T-helper 2 cell treated with Interferon-gamma antibody and Interleukin-4, amounts not matched to agents 100 ng/mL and 5 ng/mL, for 36 hours (primary cell): Measurements from ENCODE around the gene MOBP. TPM values are rescaled to one million over a fixed set of nuclear protein-coding genes. Genes with fewer than 3 reads are reported as not detected.

ENCODE experiments used
- intact Hi-C: fragments of 100-400 bp; cut with micrococcal nuclease; formaldehyde crosslinking; loops from one replicate; pipeline ENCODE4 v1.15.1; 2023
- total RNA-seq: library from RNA; stranded (reverse); gene quantifications from 2 replicates; pipeline ENCODE4 v1.2.3, GENCODE V29; 2022

MOBP gene
- total RNA-seq, 1 donor from 2014 or later = 0.05 TPM

GRCh38 chr3:39494781-39495180 is 27.3 kb downstream of the MOBP start:
- intact Hi-C loops = loop anchor here (5.0 kb wide), 1 partner anchor 77 kb away; no protein-coding TSS in a partner anchor

- intact Hi-C loops = loop anchor here (1.0 to 5.0 kb wide), 2 partner anchors 49 to 80 kb away; no protein-coding TSS in a partner anchor
These were observed 30.3 kb downstream of the MOBP start for GRCh38 chr3:39497753-39498152.

- intact Hi-C loops = loop anchor here (5.0 kb wide), 1 partner anchor 82 kb away; no protein-coding TSS in a partner anchor
These were observed 32.3 kb downstream of the MOBP start for GRCh38 chr3:39499651-39500273.

GRCh38 chr3:39501059-39501458 is 33.6 kb downstream of the MOBP start:
- intact Hi-C loops = no loop called here

GRCh38 chr3:39501968-39502837 is 34.7 kb downstream of the MOBP start:
- intact Hi-C loops = no loop called here

GRCh38 chr3:39502838-39503145 is 35.3 kb downstream of the MOBP start:
- intact Hi-C loops = no loop called here

DNA sequence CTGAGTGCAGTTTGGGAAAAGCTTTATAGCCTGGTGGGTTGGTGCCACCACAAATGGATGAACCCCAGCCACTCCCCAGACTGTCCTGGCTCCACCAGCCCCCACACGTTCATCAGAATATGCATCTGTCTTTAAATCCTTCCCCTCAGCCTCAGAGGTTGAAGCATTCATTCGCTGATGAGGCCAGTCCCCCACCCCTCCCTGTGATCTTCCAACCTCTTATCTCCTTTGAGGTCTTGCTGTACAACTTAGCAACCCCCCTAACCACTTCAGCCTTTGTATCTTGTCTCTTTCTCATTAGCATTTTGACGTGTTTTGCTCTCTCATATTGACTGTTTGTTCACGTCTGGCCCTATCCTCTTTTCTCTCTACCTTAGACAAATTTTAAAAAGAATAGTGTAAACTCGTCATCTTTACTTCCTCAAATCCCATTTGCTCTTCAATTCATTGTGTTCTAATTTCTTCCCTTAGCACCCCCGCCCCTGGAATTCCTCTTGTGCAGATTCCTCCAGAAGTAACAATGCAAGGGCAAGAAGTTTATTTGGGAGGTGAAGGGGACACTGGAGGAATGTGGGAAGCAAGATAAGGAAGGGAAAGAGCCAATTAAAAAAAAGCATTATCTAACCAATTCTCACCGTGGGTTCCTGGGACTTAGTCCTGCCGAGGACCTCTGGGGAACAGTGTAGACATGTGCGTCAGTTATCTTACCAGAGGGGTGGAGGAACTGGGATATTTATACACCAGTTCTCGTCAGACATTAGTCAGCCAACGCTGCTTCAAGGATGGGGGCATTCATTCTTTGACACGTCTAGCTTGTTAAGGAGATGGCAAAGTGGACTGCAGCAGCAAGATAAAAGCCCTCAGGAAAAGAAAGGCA is 38.6 kb downstream of the MOBP start:
- intact Hi-C loops = no loop called here

DNA sequence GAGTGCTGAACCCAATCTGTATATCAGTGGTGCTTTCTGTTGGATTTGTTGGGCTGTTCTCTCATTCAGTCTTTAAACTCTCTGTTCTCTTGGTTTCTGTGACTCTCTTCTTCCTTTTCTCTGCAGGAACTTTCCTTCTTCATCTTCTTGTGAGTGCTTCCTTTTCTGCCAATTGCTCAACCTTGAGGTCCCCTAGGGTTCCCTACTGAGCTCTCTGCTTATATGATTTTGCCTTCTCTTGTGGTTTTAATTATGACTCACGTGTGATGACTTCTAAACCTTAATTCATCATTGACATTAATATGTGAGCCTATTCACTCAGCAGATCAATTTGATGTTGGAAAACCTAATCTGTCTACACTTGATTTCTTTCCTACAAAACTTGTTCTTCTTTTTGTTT is 39.4 kb downstream of the MOBP start:
- intact Hi-C loops = no loop called here

DNA sequence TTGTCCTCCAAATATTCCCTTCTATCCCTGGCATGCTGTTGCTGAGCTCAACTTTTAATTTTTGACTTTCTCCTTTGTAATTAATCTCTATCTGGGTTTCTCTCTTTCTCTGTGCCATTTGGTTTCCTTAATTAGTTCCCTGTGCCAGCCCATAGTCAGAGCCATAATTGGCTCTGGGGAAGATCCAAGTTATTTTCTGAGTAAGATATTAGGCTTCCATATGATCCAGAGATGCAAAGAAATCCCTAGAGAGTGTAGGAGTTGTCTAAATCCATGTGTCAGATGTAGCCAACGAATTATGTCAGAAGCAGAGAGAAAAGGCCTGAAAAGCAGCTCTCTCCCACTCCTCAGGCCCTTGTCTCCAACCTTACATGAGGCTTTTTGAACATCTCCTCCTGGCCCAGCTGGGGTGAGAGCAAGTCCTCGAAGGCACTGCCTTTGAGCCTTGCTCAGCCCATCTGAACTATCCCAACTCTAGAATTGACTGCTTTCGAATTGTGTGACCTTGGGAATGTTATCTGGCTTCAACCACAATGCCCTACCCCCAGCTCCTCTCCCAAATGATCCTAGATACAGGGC is 46.4 kb downstream of the MOBP start:
- intact Hi-C loops = no loop called here

DNA sequence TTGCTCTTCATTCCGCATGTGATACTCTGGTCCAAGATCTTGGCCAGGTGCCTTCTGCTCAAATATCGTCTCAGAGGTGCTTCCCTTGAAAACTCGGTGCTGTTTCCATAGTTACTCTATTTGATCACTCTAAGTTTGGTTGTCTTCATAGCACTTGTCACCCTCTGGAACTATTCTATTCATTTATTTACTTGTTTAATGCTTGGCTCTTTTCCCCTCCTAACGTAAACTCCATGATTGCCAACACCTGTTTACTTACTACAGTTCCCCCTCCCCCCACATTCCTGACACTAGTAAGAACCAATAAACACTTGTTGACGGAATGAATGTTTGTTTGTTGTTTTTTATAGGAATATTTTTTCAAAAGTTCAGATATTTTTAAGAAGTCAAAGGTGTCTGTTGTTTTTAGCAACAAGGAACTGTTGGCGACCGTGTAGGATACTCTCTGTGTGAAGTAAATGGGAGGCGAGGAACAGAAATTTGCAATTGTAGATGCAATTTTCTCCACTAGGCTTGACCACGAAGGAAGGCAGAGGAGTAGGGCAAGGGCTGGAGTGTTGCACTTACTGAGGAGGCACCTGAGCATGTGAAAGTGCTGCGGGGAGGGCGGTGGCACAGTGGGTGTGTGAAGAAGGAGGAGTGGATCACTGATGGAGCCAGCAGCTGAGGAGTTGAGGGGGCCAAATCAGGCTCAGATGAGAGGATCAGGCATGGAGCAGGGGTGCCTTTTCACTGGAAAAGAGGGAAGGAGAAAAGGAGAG is 48.4 kb downstream of the MOBP start:
- intact Hi-C loops = no loop called here

DNA sequence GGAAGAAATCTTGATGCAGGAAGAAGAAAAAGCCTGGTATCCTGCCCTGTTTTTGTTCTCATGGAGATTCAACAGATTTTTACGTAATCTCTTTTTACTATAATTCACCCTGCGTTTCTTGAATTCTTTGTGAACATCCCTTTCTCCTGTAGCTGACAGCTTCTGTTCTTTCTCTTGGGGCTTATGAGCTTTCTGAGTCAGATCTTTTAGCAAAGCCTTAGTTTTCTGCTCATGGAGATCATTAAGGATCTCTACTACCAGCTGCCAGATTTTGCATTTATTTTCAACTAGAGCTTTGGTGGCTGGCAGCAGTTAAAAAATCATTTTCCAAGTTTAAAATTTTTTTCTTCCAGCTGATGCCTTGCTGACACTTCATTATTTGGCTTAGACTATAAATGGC is 51.6 kb downstream of the MOBP start:
- intact Hi-C loops = no loop called here

- intact Hi-C loops = no loop called here
These were observed 52.2 kb downstream of the MOBP start for GRCh38 chr3:39519554-39520288.

GRCh38 chr3:39521456-39521855 is 54.0 kb downstream of the MOBP start:
- intact Hi-C loops = no loop called here

GRCh38 chr3:39524107-39524506 is 56.6 kb downstream of the MOBP start:
- intact Hi-C loops = no loop called here

DNA sequence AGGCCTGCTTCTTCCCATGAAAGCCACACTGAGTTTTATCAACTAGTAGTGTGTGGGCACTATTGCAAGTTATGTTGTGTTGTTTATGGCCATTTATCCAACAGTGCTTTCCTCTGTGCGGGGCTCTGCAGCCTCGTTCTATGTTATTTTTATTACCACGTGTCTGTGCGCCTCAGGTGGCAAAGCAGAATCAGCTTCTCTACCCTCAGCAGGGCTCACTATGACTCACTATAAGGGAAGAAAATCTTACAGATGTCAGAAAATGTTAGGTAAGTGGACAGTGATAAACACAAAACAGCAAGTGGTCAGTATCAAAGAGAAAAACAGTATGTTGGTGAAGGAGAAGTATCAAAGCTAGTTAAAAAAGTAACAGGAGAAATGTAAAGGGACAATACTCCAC is 61.4 kb downstream of the MOBP start:
- intact Hi-C loops = no loop called here

GRCh38 chr3:39529577-39529976 is 62.1 kb downstream of the MOBP start:
- intact Hi-C loops = no loop called here

- intact Hi-C loops = no loop called here
These were observed 63.6 kb downstream of the MOBP start for GRCh38 chr3:39531066-39531465.

- intact Hi-C loops = no loop called here
These were observed 64.2 kb downstream of the MOBP start for GRCh38 chr3:39531665-39532064.

DNA sequence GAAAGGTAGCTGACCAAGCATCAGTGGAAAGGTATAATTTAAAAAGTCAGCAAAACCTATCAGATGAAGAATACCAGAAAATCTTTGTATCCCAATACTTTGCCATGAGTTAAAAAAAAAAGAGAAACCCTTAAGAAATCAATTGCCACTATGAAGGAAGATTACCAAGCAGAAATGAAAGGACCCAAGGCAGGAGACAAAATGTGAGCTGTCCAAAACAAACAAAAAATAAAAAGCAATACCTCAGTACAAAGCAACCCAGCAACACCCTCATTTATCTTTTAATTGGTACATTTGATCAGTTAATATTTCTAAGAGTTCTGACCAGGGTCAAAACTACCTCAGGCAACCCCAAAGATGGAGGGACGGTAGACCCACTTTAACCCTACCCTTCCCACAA is 65.3 kb downstream of the MOBP start:
- intact Hi-C loops = no loop called here

GRCh38 chr3:39533226-39533625 is 65.7 kb downstream of the MOBP start:
- intact Hi-C loops = no loop called here
